Panc1 (cell line): Measurements from ENCODE around the gene MVP. TPM values are rescaled to one million over a fixed set of nuclear protein-coding genes. Genes with fewer than 3 reads are reported as not detected.

Experiments used
- ATAC-seq: fragments of 200-7000 bp; cut with Tn5 transposase; 2 replicates; pipeline ENCODE4 v1.9.1; 2020; ENCODE audit warnings: mild to moderate bottlenecking, moderate library complexity
- BruUV-seq: library from RNA; stranded (reverse); fragments of 400-500 nt; replicated peaks from 2 replicates; lab custom pipeline; 2021; lab: Mats Ljungman, UMichigan
- CTCF ChIA-PET: fragments of 300-600 bp; sonication (Branson Sonifier 250); formaldehyde crosslinking; loops from one replicate; lab custom pipeline; 2022; ENCODE audit warnings: antibody characterized with exemption; lab: Charles Lee
- POLR2A ChIA-PET: fragments of 300-600 bp; sonication (Branson Sonifier 250); formaldehyde crosslinking; loops from one replicate; lab custom pipeline; 2022; ENCODE audit warnings: antibody characterized with exemption; lab: Charles Lee
- DNase-seq: peaks from one replicate; pipeline ENCODE4 v3.0.0-alpha.2; 2010; ENCODE audit warnings: low read depth, low spot score
- H3K27ac ChIP-seq: 2 replicates; pipeline ENCODE4 v1.5.1; 2011; ENCODE audit warnings: mild to moderate bottlenecking, low read length, inconsistent platforms
- H3K27me3 ChIP-seq: fragments of 200-500 bp; sonication (Bioruptor generic); 2 replicates; pipeline ENCODE4 v1.6.0; 2014; ENCODE audit warnings: low read length, inconsistent platforms; ENCODE audit not compliant: control insufficient read depth, insufficient read depth
- H3K36me3 ChIP-seq: fragments of 200-500 bp; sonication (Bioruptor generic); 2 replicates; pipeline ENCODE4 v1.5.1; 2014; ENCODE audit warnings: inconsistent platforms, mild to moderate bottlenecking, low read length, moderate library complexity; ENCODE audit not compliant: control insufficient read depth, insufficient read depth
- H3K4me1 ChIP-seq: 2 replicates; pipeline ENCODE4 v1.5.1; 2011; ENCODE audit warnings: inconsistent platforms, mild to moderate bottlenecking, low read length, moderate library complexity; ENCODE audit not compliant: control insufficient read depth, insufficient read depth
- H3K4me3 ChIP-seq, 2 experiments: 2 replicates each; pipeline ENCODE4 v1.5.1; 2011 to 2012; ENCODE audit warnings: low read depth in 2 of 2, low read length in 2 of 2, mild to moderate bottlenecking in 2 of 2, inconsistent platforms in 1 of 2, moderate library complexity in 1 of 2
- H3K9me3 ChIP-seq: fragments of 200-500 bp; sonication (Bioruptor generic); 2 replicates; pipeline ENCODE4 v1.5.1; 2014; ENCODE audit warnings: low read depth, mild to moderate bottlenecking, inconsistent platforms, low read length, moderate library complexity; ENCODE audit not compliant: control insufficient read depth, insufficient read depth
- CTCF ChIP-seq: fragments of 450-650 bp; IDR thresholded peaks from 2 replicates; pipeline ENCODE4 v1.5.1; 2017; ENCODE audit warnings: mild to moderate bottlenecking
- POLR2AphosphoS5 ChIP-seq: IDR thresholded peaks from 2 replicates; pipeline ENCODE4 v1.6.1; 2012; ENCODE audit warnings: mild to moderate bottlenecking, low read depth, low read length, moderate library complexity
- REST ChIP-seq, 2 experiments: IDR thresholded peaks; 2 replicates each; pipeline ENCODE4 v1.6.1; 2011 to 2012; ENCODE audit warnings: low read depth in 2 of 2, control low read depth in 1 of 2, low read length in 1 of 2, mild to moderate bottlenecking in 1 of 2, moderate library complexity in 1 of 2; ENCODE audit not compliant: insufficient read depth in 1 of 2
- SIN3A ChIP-seq: IDR thresholded peaks from 2 replicates; pipeline ENCODE4 v1.6.1; 2012; ENCODE audit warnings: low read depth, mild to moderate bottlenecking, low read length, moderate library complexity, borderline replicate concordance; ENCODE audit not compliant: insufficient read depth
- TCF7L2 ChIP-seq: IDR thresholded peaks from 2 replicates; pipeline ENCODE4 v1.6.1; 2011; ENCODE audit warnings: mild to moderate bottlenecking, low read depth, low read length, inconsistent platforms
- in situ Hi-C: cut with HindIII; loops from 2 replicates; pipeline ENCODE4 v1.10.0; 2016; ENCODE audit warnings: low sequenced_read_pairs, low pct_unique_long_range_greater_than_20kb
- intact Hi-C: fragments of 100-400 bp; cut with micrococcal nuclease; formaldehyde crosslinking; loops from one replicate; pipeline ENCODE4 v1.10.0; 2022; ENCODE audit not compliant: unreplicated experiment
- total RNA-seq: library from RNA; stranded (reverse); gene quantifications from one replicate; pipeline ENCODE4 v1.2.1, GENCODE V29; 2021; ENCODE audit not compliant: unreplicated experiment

Gene MVP
- total RNA-seq, 1 experiment from 2014 or later = 107 TPM

GRCh38 chr16:29815793-29816693 is 4.2 kb upstream of the MVP start, which contains the start of gene PAGR1:
Gene PAGR1 (plus strand): TSS chr16:29816152. CDS start chr16:29816526, 374 bp downstream.
- Histone ChIP-seq H3K27me3 (no peaks in the 10 kb centered on the region), H3K4me3 (peak within 1 kb of the TSS; percentile 86 to 92), H3K27ac (peak within 1 kb of the TSS; percentile 97), H3K9me3 (no peaks in the 10 kb centered on the region), H3K36me3 (peaks cover 3% of the 10 kb centered on the region), H3K4me1 (peaks cover 59% of the 10 kb centered on the region)
- ATAC-seq (peak; percentile 75), DNase-seq (peak; percentile 98)
- TSS peak; percentile 81 for BruUV-seq
- CTCF ChIA-PET = interaction anchor here (0.7 to 1.7 kb wide), 6 partner anchors 8 to 179 kb away, joined by 3 to 20 read pairs (median 4); no protein-coding TSS in a partner anchor
- in situ Hi-C loops (no loop called here), intact Hi-C loops (loop anchor here (10.0 kb wide), 1 partner anchor 121 kb away; no protein-coding TSS in a partner anchor)
- TF ChIP-seq CTCF (peak; percentile 97), TCF7L2 (peak; percentile 35; the same call in 1 of the 2 replicates), POLR2AphosphoS5 (peak; percentile 89), REST (IDR thresholded peaks at IDR 0.05; ENCODE audit: insufficient read depth in 1 of 2, low read depth in 2 of 2, low read length in 1 of 2) (no peak), SIN3A (no peak)
- POLR2A ChIA-PET = interaction anchor here (0.6 kb wide), 1 partner anchor 115 kb away, joined by 17 read pairs; no protein-coding TSS in a partner anchor

DNA sequence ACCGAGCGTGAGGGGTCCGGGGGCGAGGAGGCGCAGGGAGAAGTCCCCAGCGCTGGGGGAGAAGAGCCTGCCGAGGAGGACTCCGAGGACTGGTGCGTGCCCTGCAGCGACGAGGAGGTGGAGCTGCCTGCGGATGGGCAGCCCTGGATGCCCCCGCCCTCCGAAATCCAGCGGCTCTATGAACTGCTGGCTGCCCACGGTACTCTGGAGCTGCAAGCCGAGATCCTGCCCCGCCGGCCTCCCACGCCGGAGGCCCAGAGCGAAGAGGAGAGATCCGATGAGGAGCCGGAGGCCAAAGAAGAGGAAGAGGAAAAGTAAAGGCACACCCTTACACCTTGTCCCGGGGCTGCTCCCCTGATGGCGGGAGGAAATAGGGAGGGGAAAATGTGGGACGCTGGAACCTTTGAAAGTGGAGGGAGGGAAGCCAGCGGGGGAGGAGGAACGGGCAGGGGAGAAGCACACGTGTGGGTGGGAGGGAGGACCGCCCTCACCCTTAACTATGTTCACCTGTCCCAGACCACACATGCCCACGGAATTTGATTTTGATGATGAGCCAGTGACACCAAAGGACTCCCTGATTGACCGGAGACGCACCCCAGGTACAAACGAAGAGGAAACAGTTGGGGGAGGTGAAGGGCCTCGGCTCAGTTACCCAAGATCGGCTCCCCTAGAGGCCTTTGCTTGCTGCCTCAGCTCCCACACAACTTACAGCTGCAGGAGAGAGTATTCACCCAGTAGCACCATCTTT is 3.4 kb upstream of the MVP start:
- DNase-seq = no peak

More for the DNA sequence above, 3.4 kb upstream of the MVP start:
- no TSS peak for BruUV-seq
- H3K27me3 ChIP-seq = no peaks in the 10 kb centered on the region
- TF ChIP-seq CTCF (no peak), POLR2AphosphoS5 (peak; percentile 51), SIN3A (0 out of 2 replicates have a peak, but pooled peaks have one; percentile 7)
- peaks cover 3% of the 10 kb centered on the region for H3K36me3 ChIP-seq
- ChIA-PET CTCF (interaction anchor here (0.6 to 1.7 kb wide), 5 partner anchors 9 to 245 kb away, joined by 3 to 20 read pairs (median 5); no protein-coding TSS in a partner anchor), POLR2A (interaction anchor here (0.7 kb wide), 1 partner anchor 72 kb away, joined by 20 read pairs; no protein-coding TSS in a partner anchor)
- ATAC-seq = peak; percentile 52
- H3K9me3 ChIP-seq = no peaks in the 10 kb centered on the region
- H3K27ac ChIP-seq = peak overlapping the region; percentile 97
- in situ Hi-C loops (no loop called here), intact Hi-C loops (loop anchor here (10.0 kb wide), 1 partner anchor 122 kb away; no protein-coding TSS in a partner anchor)
- peak overlapping the region; percentile 86 to 92 for H3K4me3 ChIP-seq
- H3K4me1 ChIP-seq = peaks cover 67% of the 10 kb centered on the region
